Liver (tissue), 3 donors: ENCODE results near the gene FAM216B.

Source experiments
- ATF3 ChIP-seq: IDR thresholded peaks from 2 replicates; pipeline ENCODE4 v1.6.1; 2016; ENCODE audit warnings: antibody characterized with exemption
- CTCF ChIP-seq: fragments of 150-350 bp; IDR thresholded peaks from 2 replicates; pipeline ENCODE4 v1.5.1; 2017; ENCODE audit warnings: improper control_type of control experiment, low read depth, low read length; ENCODE audit not compliant: missing input control
- EGR1 ChIP-seq, 2 donors: IDR thresholded peaks; 2 replicates each; pipeline ENCODE4 v1.6.1; 2016 to 2018; ENCODE audit warnings: antibody characterized with exemption in 2 of 2, low read depth in 2 of 2
- FOXA2 ChIP-seq: IDR thresholded peaks from 2 replicates; pipeline ENCODE4 v1.6.1; 2016; ENCODE audit warnings: antibody characterized with exemption
- GABPA ChIP-seq, 2 donors: IDR thresholded peaks in 1 of 2; conservative IDR thresholded peaks in 1 of 2; 2 replicates each; pipeline ENCODE4 v1.6.1; 2016; ENCODE audit warnings: antibody characterized with exemption in 2 of 2, mild to moderate bottlenecking in 1 of 2, moderate library complexity in 1 of 2
- JUND ChIP-seq, 2 donors: IDR thresholded peaks; 2 replicates each; pipeline ENCODE4 v1.6.1; 2016; ENCODE audit warnings: antibody characterized with exemption in 2 of 2
- RAD21 ChIP-seq, 2 donors: IDR thresholded peaks; 2 replicates each; pipeline ENCODE4 v1.6.1; 2016; ENCODE audit warnings: antibody characterized with exemption in 2 of 2, mild to moderate bottlenecking in 2 of 2
- REST ChIP-seq: IDR thresholded peaks from 2 replicates; pipeline ENCODE4 v1.6.1; 2016; ENCODE audit warnings: antibody characterized with exemption, mild to moderate bottlenecking
- RXRA ChIP-seq, 2 donors: IDR thresholded peaks; 2 replicates each; pipeline ENCODE4 v1.6.1; 2017 to 2018; ENCODE audit warnings: antibody characterized with exemption in 2 of 2, mild to moderate bottlenecking in 1 of 2
- SP1 ChIP-seq: IDR thresholded peaks from 2 replicates; pipeline ENCODE4 v1.6.1; 2018; ENCODE audit warnings: antibody characterized with exemption, mild to moderate bottlenecking
- TAF1 ChIP-seq: conservative IDR thresholded peaks from 2 replicates; pipeline ENCODE4 v1.6.1; 2016; ENCODE audit warnings: antibody characterized with exemption, mild to moderate bottlenecking
- YY1 ChIP-seq: IDR thresholded peaks from 2 replicates; pipeline ENCODE4 v1.6.1; 2016; ENCODE audit warnings: antibody characterized with exemption, mild to moderate bottlenecking
- TF ChIP-seq, protein P1 (sequence below): IDR thresholded peaks from 2 replicates; pipeline ENCODE4 v1.6.1; 2016; ENCODE audit warnings: antibody characterized with exemption
- donor health status: healthy.
- donor health status: healthy.

- TF ChIP-seq CTCF (no peak), SP1 (no peak), FOXA2 (no peak), GABPA (IDR thresholded peaks at IDR 0.05 in 1 of 2, conservative IDR thresholded peaks at IDR 0.05 in 1 of 2) (no peak), ATF3 (no peak), RXRA (IDR thresholded peaks at IDR 0.05) (no peak), JUND (IDR thresholded peaks at IDR 0.05) (no peak), REST (no peak), YY1 (no peak), RAD21 (IDR thresholded peaks at IDR 0.05) (no peak), EGR1 (IDR thresholded peaks at IDR 0.05; ENCODE audit: low read depth in 2 of 2) (no peak), TAF1 (no peak)
- TF ChIP-seq, protein P1, sequence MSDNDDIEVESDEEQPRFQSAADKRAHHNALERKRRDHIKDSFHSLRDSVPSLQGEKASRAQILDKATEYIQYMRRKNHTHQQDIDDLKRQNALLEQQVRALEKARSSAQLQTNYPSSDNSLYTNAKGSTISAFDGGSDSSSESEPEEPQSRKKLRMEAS: no peak
Measured at GRCh38 chr13:42735010-42735409, 46.4 kb upstream of the FAM216B start.
